Measurements from ENCODE around the gene ZNF804A.

ZNF804A gene

DNA sequence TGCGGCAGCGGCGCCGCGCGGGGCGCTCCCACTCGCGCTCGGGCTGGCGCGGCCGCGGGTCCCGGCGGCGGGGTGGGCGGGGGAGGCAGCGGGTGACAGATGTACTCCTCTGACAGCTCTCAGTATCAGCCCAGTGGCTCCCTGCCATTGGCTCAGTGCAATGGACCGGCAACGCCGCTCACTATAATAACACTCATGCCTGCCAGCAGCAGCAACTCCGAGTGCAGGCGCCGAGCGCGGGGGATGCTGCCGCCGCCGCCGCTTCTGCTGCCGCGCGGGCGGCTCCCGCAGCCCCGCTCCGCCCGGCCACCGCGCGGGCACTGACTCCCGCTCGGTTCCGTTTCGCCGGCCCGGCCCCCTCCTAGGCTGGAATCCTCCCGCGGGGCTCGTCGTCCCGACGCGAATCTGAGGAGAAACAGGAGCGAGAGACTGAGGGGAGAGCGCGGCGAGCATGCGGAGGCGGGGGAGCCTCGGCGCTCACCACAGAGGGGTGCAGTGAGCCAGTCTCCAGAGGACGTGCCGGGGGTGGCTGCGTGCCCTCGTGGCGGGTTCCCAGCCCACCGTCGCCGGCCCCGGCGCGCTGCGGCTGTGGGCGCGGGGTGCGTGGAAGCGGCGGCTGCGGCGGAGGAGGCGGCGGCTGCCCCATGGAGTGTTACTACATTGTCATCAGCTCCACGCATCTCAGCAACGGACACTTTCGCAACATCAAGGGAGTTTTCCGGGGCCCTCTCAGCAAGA lies at the start of gene ZNF804A:
ZNF804A (plus strand) TSS at position 214 of the 738 bp plus-strand sequence; CDS start at position 645, 431 bp downstream.
- ChIA-PET CTCF (no interaction called here), POLR2A (no interaction called here)
- peak; percentile 60 for DNase-seq (ENCODE audit: extremely low spot score)
- TF ChIP-seq, protein P1, sequence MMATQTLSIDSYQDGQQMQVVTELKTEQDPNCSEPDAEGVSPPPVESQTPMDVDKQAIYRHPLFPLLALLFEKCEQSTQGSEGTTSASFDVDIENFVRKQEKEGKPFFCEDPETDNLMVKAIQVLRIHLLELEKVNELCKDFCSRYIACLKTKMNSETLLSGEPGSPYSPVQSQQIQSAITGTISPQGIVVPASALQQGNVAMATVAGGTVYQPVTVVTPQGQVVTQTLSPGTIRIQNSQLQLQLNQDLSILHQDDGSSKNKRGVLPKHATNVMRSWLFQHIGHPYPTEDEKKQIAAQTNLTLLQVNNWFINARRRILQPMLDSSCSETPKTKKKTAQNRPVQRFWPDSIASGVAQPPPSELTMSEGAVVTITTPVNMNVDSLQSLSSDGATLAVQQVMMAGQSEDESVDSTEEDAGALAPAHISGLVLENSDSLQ (IDR thresholded peaks at IDR 0.05), result no peak
- TF ChIP-seq ELF4 (IDR thresholded peaks at IDR 0.05), result no peak
- TF ChIP-seq NFRKB (IDR thresholded peaks at IDR 0.05), result no peak
- no peak for TF ChIP-seq CTBP1 (IDR thresholded peaks at IDR 0.05; ENCODE audit: borderline replicate concordance)
- no peak for TF ChIP-seq HDGF (IDR thresholded peaks at IDR 0.05; ENCODE audit: borderline replicate concordance)
- TF ChIP-seq TARDBP (IDR thresholded peaks at IDR 0.05), result no peak
- TF ChIP-seq ZNF384 (IDR thresholded peaks at IDR 0.05), result no peak
- no peak for TF ChIP-seq FOXA1 (IDR thresholded peaks at IDR 0.05)
- TF ChIP-seq FOXM1 (IDR thresholded peaks at IDR 0.05; ENCODE audit: borderline replicate concordance), result no peak
- TF ChIP-seq L3MBTL2 (conservative IDR thresholded peaks at IDR 0.05), result no peak
- TF ChIP-seq ARNT (IDR thresholded peaks at IDR 0.05), result no peak
- no peak for TF ChIP-seq BHLHE40 (IDR thresholded peaks at IDR 0.05; ENCODE audit: borderline replicate concordance)
- TF ChIP-seq SUZ12 (IDR thresholded peaks at IDR 0.05), result no peak
- no peak for TF ChIP-seq FOXK2 (IDR thresholded peaks at IDR 0.05)

DNA sequence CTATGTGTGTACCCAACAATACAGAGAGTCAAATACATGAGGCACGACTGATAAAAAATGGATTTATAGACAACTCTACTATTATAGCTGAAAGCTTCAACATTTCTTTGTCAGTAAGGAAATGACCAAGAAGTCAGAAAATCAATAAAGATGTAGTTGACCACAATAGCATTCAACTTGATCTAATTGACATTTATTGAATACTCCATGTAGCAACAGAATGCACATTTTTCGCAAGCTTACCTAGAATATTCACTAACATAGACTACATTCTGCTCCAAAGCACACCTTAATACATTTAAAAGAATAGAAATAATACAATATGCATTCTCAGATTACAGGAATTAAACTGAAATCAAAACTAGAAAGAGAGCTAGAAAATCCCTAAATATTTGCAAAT lies 49.2 kb upstream of the ZNF804A start:
- TF ChIP-seq FOXK2 (IDR thresholded peaks at IDR 0.05) (no peak), TARDBP (IDR thresholded peaks at IDR 0.05) (no peak), L3MBTL2 (conservative IDR thresholded peaks at IDR 0.05) (no peak), ELF4 (IDR thresholded peaks at IDR 0.05) (no peak), ARNT (IDR thresholded peaks at IDR 0.05) (no peak), NFRKB (IDR thresholded peaks at IDR 0.05) (no peak), ZNF384 (IDR thresholded peaks at IDR 0.05) (no peak), SUZ12 (IDR thresholded peaks at IDR 0.05) (no peak), FOXM1 (IDR thresholded peaks at IDR 0.05; ENCODE audit: borderline replicate concordance) (no peak), HDGF (IDR thresholded peaks at IDR 0.05; ENCODE audit: borderline replicate concordance) (no peak), SP1 (IDR thresholded peaks at IDR 0.05) (no peak), BHLHE40 (IDR thresholded peaks at IDR 0.05; ENCODE audit: borderline replicate concordance) (no peak), CTBP1 (IDR thresholded peaks at IDR 0.05; ENCODE audit: borderline replicate concordance) (no peak), LEF1 (IDR thresholded peaks at IDR 0.05; ENCODE audit: borderline replicate concordance) (no peak), FOXA1 (IDR thresholded peaks at IDR 0.05) (no peak)
- TF ChIP-seq, protein P1 (IDR thresholded peaks at IDR 0.05), result no peak
- ChIA-PET POLR2A (no interaction called here), CTCF (no interaction called here)
- no peak for DNase-seq (ENCODE audit: extremely low spot score)

GRCh38 chr2:184551626-184552025 lies 46.7 kb upstream of the ZNF804A start:
- no peak for DNase-seq (ENCODE audit: extremely low spot score)
- POLR2A ChIA-PET, result no interaction called here
- CTCF ChIA-PET, result no interaction called here
- TF ChIP-seq, protein P1 (IDR thresholded peaks at IDR 0.05), result no peak
- TF ChIP-seq L3MBTL2 (conservative IDR thresholded peaks at IDR 0.05) (no peak), FOXM1 (IDR thresholded peaks at IDR 0.05; ENCODE audit: borderline replicate concordance) (no peak), LEF1 (IDR thresholded peaks at IDR 0.05; ENCODE audit: borderline replicate concordance) (no peak), HDGF (IDR thresholded peaks at IDR 0.05; ENCODE audit: borderline replicate concordance) (no peak), ELF4 (IDR thresholded peaks at IDR 0.05) (no peak), TARDBP (IDR thresholded peaks at IDR 0.05) (no peak), BHLHE40 (IDR thresholded peaks at IDR 0.05; ENCODE audit: borderline replicate concordance) (no peak), ZNF384 (IDR thresholded peaks at IDR 0.05) (no peak)

DNA sequence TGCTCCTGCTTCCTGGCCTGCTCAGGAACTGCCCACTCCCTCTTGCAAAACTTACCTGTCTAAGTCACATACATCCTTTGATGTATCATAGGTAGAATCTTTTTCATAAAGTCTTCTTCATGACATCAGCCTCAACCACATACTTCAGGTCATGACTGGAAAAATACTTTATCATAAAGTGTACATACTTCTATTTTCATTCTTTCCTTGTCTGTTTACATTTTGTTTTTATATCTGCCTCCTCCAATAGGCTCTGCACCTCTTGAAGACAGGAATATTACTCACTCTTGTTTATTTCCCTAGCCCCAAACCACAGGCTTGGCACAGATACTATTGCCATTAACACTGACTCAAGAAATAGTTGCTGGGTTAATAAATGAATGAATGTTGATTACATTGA lies 43.6 kb upstream of the ZNF804A start:
- ChIA-PET POLR2A (no interaction called here), CTCF (no interaction called here)
- DNase-seq (ENCODE audit: extremely low spot score), result no peak
- TF ChIP-seq LEF1 (IDR thresholded peaks at IDR 0.05; ENCODE audit: borderline replicate concordance) (no peak), NFRKB (IDR thresholded peaks at IDR 0.05) (no peak), ELF4 (IDR thresholded peaks at IDR 0.05) (no peak), FOXK2 (IDR thresholded peaks at IDR 0.05) (no peak), ZNF384 (IDR thresholded peaks at IDR 0.05) (no peak), TARDBP (IDR thresholded peaks at IDR 0.05) (no peak), FOXA1 (IDR thresholded peaks at IDR 0.05) (no peak), CTBP1 (IDR thresholded peaks at IDR 0.05; ENCODE audit: borderline replicate concordance) (no peak), BHLHE40 (IDR thresholded peaks at IDR 0.05; ENCODE audit: borderline replicate concordance) (no peak)

DNA sequence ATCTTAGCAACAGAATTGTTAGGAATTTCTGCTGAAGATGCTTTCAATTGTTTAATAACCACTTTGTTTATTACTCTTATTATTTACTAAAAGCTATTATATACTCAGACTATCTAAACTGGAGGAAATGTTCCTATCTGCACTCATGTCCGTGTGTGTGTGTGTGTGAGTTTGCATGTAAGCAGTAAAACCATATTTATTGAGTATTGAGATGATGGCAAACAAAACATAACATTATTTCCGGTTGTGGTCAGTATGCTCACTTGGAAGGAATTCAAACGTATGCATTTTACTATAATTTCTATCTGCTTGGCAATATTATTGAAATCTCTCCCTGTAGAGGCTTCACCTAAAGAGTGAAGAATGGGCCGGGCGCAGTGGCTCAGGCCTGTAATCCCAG lies 43.0 kb upstream of the ZNF804A start:
- CTCF ChIA-PET, result no interaction called here
- POLR2A ChIA-PET, result no interaction called here

More for the DNA sequence above, 43.0 kb upstream of the ZNF804A start:
- no peak for DNase-seq (ENCODE audit: extremely low spot score)
- TF ChIP-seq L3MBTL2 (conservative IDR thresholded peaks at IDR 0.05), result no peak
- TF ChIP-seq, protein P1 (IDR thresholded peaks at IDR 0.05), result no peak

Data from HEK293T (cell line).